ENCODE results near the gene SPTLC2.
"Not testable (repeated sequence)": the region's sequence is repeated elsewhere in the genome, so short reads cannot be mapped to it uniquely, and the experiment has no call there.

SPTLC2 gene

GRCh38 chr14:77588411-77589025, 27.9 kb downstream of the SPTLC2 start:
- DNase-seq, result not testable (repeated sequence)

- no peak for DNase-seq
Observed at GRCh38 chr14:77585385-77585784, 31.1 kb downstream of the SPTLC2 start.

- no peak for DNase-seq
Observed at GRCh38 chr14:77584809-77585208, 31.6 kb downstream of the SPTLC2 start.

- DNase-seq, result no peak
Observed at GRCh38 chr14:77583657-77584056, 32.8 kb downstream of the SPTLC2 start.

- DNase-seq, result no peak
Observed at GRCh38 chr14:77582511-77582910, 33.9 kb downstream of the SPTLC2 start.

- no peak for DNase-seq
Observed at GRCh38 chr14:77580964-77581505, 35.4 kb downstream of the SPTLC2 start.

- DNase-seq, result no peak
Observed at GRCh38 chr14:77580477-77580876, 36.0 kb downstream of the SPTLC2 start.

GRCh38 chr14:77579780-77580179, 36.7 kb downstream of the SPTLC2 start:
- no peak for DNase-seq

- DNase-seq, result no peak
Observed at GRCh38 chr14:77579065-77579464, 37.4 kb downstream of the SPTLC2 start.

- no peak for DNase-seq
Observed at GRCh38 chr14:77574446-77575115, 41.9 kb downstream of the SPTLC2 start.

- DNase-seq, result no peak
Observed at GRCh38 chr14:77573964-77574363, 42.5 kb downstream of the SPTLC2 start.

- no peak for DNase-seq
Observed at GRCh38 chr14:77570706-77571268, 45.6 kb downstream of the SPTLC2 start.

GRCh38 chr14:77565994-77566305, 50.5 kb downstream of the SPTLC2 start:
- DNase-seq, result no peak

- DNase-seq, result no peak
Observed at GRCh38 chr14:77565289-77565993, 51.0 kb downstream of the SPTLC2 start.

GRCh38 chr14:77562681-77563080, 53.8 kb downstream of the SPTLC2 start:
- DNase-seq, result no peak

GRCh38 chr14:77561881-77562280, 54.6 kb downstream of the SPTLC2 start:
- no peak for DNase-seq

GRCh38 chr14:77559381-77559780, 57.1 kb downstream of the SPTLC2 start:
- no peak for DNase-seq

GRCh38 chr14:77557391-77557790, 59.0 kb downstream of the SPTLC2 start:
- no peak for DNase-seq

- no peak for DNase-seq
Observed at GRCh38 chr14:77556946-77557345, 59.5 kb downstream of the SPTLC2 start.

- no peak for DNase-seq
Observed at GRCh38 chr14:77554816-77555599, 61.4 kb downstream of the SPTLC2 start.

GRCh38 chr14:77554207-77554606, 62.2 kb downstream of the SPTLC2 start:
- DNase-seq, result no peak

- DNase-seq, result no peak
Observed at GRCh38 chr14:77549451-77549850, 67.0 kb downstream of the SPTLC2 start.
